Upper lobe of right lung (tissue), 1 donor: ENCODE measurements around the gene SERPINA9. TPM values are rescaled to one million over a fixed set of nuclear protein-coding genes. Genes with fewer than 3 reads are reported as not detected.

ENCODE experiments used
- ATAC-seq: fragments of 200-7000 bp; cut with Tn5 transposase; one replicate; pipeline ENCODE4 v1.9.1; 2020; ENCODE audit warnings: mild to moderate bottlenecking, moderate library complexity
- DNase-seq: peaks from one replicate; pipeline ENCODE4 v3.0.0-alpha.2; 2020
- H3K27ac ChIP-seq: fragments of 200-600 bp; one replicate; pipeline ENCODE4 v1.8.0; 2022
- H3K27me3 ChIP-seq: fragments of 200-600 bp; one replicate; pipeline ENCODE4 v1.8.0; 2022; ENCODE audit warnings: mild to moderate bottlenecking
- H3K36me3 ChIP-seq: fragments of 200-600 bp; one replicate; pipeline ENCODE4 v1.8.0; 2022
- H3K4me1 ChIP-seq: fragments of 200-600 bp; one replicate; pipeline ENCODE4 v1.8.0; 2022
- H3K4me3 ChIP-seq: fragments of 200-600 bp; one replicate; pipeline ENCODE4 v1.8.0; 2022; ENCODE audit warnings: mild to moderate bottlenecking
- H3K9me3 ChIP-seq: fragments of 200-600 bp; one replicate; pipeline ENCODE4 v1.8.0; 2022
- CTCF ChIP-seq: fragments of 200-600 bp; IDR thresholded peaks from one replicate; pipeline ENCODE4 v1.8.0; 2022; ENCODE audit warnings: antibody characterized with exemption
- intact Hi-C: fragments of 100-400 bp; cut with DNase I; formaldehyde crosslinking; loops from one replicate; pipeline ENCODE4 v1.11.0; 2022
- total RNA-seq: library from RNA; stranded (reverse); fragmentation: NEBNext Ultra II Directional; extraction: Animal tissue kit (Norgen Biotek cat#: 25700); gene quantifications from one replicate; pipeline ENCODE4 v1.2.1, GENCODE V29; 2021
- donor health status: DM: no; HTN: yes; CAD: no; lungs with severe emphysema.

SERPINA9 gene
- total RNA-seq, 1 donor from 2014 or later, result not detected

DNA sequence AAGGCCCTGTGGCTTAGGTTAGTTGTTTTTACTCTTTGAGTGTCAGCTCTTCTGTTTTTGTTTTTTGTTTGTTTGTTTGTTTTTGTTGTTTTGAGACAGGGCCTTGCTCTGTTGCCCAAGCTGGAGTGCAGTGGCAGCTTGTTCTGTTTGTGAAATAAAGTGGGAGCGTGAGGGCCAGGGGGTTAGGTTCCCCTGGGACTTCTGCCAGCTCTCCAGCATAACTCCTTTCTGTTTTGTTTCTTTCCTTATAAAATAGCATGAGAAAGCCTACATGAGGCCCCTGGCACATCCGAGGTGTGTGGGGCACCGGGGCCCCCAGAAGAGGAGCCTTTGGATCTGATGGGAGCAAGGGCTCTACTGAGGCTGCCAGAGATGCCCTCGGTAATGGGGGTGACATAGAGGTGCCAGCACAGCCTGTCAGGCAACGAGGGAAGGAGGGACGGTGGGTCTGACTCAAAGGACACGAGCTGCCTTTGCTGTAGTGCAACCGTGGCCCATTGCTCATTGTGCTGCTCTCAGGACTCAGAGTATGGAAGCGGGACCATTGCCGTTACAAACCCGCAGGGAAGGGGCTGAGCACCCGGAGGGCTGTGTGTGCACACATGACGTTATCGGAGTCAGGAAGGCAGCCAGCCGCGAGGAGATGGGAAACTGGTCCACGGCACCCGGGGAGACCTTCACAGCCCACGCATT lies 14.3 kb downstream of the SERPINA9 start:
- intact Hi-C loops, result no loop called here
- no peak overlapping the region for H3K27ac ChIP-seq
- no peak for TF ChIP-seq CTCF
- no peaks in the 10 kb centered on the region for H3K4me1 ChIP-seq
- no peak overlapping the region for H3K4me3 ChIP-seq
- ATAC-seq (no peak), DNase-seq (no peak)
- no peaks in the 10 kb centered on the region for H3K36me3 ChIP-seq
- no peaks in the 10 kb centered on the region for H3K9me3 ChIP-seq
- no peaks in the 10 kb centered on the region for H3K27me3 ChIP-seq

DNA sequence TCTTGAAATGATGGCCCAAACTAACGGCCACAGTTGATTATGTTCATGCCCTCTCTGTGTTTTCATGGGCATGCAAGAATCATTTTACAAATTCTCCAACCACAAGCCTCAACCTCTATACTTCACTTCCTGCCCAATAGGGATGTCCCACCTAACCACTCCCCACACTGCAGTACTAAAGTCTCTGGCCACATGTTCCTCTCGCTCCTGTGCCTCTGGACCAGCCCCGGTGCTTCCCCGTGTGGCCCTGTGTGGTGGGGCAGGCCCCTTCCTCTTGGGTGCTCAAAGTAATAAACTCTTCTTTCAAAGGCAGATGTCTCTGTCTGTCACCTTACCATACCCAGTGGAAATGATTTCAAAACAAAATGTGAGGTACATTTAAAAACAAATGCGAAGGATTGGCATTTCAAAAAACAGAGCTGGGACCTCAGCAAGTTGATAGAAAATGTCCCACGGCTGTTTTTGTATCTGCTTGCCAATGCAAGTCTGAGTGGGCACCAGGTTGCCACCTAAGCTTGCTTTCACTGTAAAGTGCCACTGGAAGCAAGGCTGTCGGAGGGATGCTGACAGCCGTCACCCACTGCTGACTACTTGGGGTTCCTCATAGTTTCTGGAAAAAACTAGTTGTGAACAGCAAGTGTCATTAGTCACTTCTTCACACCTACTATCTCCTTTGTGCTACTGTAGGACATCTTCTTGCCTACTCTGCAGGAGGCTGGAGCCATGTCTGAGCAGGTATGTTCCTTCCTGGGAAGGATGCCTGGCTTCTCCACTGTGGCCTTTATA lies 15.2 kb downstream of the SERPINA9 start:
- DNase-seq (no peak), ATAC-seq (no peak)
- Histone ChIP-seq H3K27me3 (no peaks in the 10 kb centered on the region), H3K4me1 (no peaks in the 10 kb centered on the region), H3K4me3 (no peak overlapping the region), H3K27ac (no peak overlapping the region), H3K36me3 (no peaks in the 10 kb centered on the region), H3K9me3 (no peaks in the 10 kb centered on the region)
- no peak for TF ChIP-seq CTCF
- intact Hi-C loops, result no loop called here

DNA sequence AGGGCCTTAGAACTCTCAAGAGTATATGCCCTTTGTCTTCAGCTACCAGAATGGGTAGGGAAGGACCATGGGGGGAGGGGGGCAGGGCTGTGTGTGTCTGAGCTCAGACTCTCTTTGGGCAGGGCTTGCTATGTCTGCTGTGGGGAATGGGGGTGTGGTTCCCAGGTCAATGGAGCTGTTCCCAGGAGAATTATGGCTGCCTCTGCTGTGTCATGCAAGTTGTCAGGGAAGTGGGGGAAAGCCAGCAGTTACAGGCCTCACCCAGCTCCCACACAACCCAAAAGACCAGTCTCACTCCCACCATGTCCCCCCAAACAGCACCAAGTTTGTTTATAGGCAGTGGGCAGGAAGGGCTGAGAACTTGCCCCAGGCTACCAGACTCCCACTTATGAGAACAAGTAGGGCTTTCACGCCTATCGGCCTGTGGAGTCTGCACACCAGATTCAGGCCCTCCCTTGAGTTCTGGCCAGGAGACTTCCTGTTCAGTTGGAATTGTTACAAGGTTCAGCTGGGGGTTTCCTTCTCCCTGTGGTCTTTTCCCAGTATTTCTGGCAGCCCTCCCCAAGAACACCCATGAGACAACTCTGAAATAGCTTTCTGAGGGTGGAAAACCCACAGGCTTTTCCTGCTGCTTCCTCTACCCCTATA lies 17.3 kb downstream of the SERPINA9 start:
- Histone ChIP-seq H3K4me1 (no peaks in the 10 kb centered on the region), H3K27me3 (no peaks in the 10 kb centered on the region), H3K4me3 (no peak overlapping the region), H3K27ac (no peak overlapping the region), H3K36me3 (no peaks in the 10 kb centered on the region), H3K9me3 (no peaks in the 10 kb centered on the region)
- intact Hi-C loops, result no loop called here
- TF ChIP-seq CTCF, result no peak
- DNase-seq (no peak), ATAC-seq (no peak)

DNA sequence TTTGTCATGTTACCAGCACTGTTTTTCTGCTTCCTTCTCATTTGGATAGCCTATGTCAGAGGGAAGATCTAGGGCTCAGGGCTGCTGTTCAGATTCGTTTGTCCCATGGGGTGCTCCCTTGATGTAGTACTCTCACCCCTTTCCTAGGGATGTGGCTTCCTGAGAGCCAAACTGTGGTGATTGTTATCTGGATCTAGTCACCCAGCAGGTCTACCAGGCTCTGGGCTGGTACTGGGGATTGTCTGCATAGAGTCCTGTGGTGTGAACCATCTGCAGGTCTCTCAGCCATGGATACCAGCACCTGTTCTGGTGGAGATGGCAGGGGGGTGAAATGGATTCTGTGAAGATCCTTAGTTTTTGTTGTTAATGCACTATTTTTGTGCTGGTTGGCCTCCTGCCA lies 17.9 kb downstream of the SERPINA9 start:
- intact Hi-C loops, result no loop called here

DNA sequence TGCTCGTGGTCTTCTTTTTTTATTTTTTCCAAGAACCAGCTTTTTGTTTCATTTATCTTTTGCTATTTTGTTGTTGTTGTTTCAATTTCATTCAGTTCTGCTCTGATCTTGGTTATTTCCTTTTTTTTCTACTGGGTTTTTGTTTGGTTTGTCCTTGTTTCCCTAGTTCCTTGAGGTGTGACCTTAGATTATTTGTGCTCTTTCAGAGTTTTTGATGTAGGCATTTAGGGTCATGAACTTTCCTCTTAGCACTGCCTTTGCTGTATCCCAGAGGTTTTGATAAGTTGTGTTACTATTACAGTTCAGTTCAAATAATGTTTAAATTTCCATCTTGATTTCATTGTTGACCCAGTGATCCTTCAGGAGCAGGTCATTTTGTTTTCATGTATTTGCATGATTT lies 20.1 kb downstream of the SERPINA9 start:
- Histone ChIP-seq H3K4me1 (no peaks in the 10 kb centered on the region), H3K36me3 (no peaks in the 10 kb centered on the region), H3K4me3 (no peak overlapping the region), H3K27ac (no peak overlapping the region), H3K27me3 (no peaks in the 10 kb centered on the region), H3K9me3 (no peaks in the 10 kb centered on the region)
- TF ChIP-seq CTCF, result no peak
- intact Hi-C loops, result no loop called here
- DNase-seq, result no peak
- no peak for ATAC-seq

More for the DNA sequence above, 17.9 kb downstream of the SERPINA9 start:
- no peak for TF ChIP-seq CTCF
- Histone ChIP-seq H3K4me3 (no peak overlapping the region), H3K4me1 (no peaks in the 10 kb centered on the region), H3K36me3 (no peaks in the 10 kb centered on the region), H3K27me3 (no peaks in the 10 kb centered on the region), H3K27ac (no peak overlapping the region), H3K9me3 (no peaks in the 10 kb centered on the region)
- DNase-seq, result no peak
- ATAC-seq, result no peak
